Trophoblast cell (in vitro differentiated cells and primary cell): Measurements from ENCODE around the gene SRPK2.
A peak's percentile ranks its signal among the peaks of the same experiment; 100 is the strongest.

ENCODE experiments used
- DNase-seq, 2 donors: peaks; one replicate each; pipeline ENCODE4 v3.0.0-alpha.2; 2016
- H2AFZ ChIP-seq: 2 replicates; pipeline ENCODE4 v1.6.1; 2013; ENCODE audit warnings: low read length, moderate library complexity, mild to moderate bottlenecking; ENCODE audit not compliant: insufficient read depth, poor library complexity
- H2AK5ac ChIP-seq: 2 replicates; pipeline ENCODE4 v1.6.1; 2013; ENCODE audit warnings: mild to moderate bottlenecking, low read length
- H2BK120ac ChIP-seq: 2 replicates; pipeline ENCODE4 v1.6.1; 2013; ENCODE audit warnings: low read length, mild to moderate bottlenecking, moderate library complexity; ENCODE audit not compliant: insufficient read depth, poor library complexity
- H2BK12ac ChIP-seq: 2 replicates; pipeline ENCODE4 v1.6.1; 2013; ENCODE audit warnings: mild to moderate bottlenecking, low read length, moderate library complexity
- H2BK5ac ChIP-seq: 2 replicates; pipeline ENCODE4 v1.6.1; 2013; ENCODE audit warnings: low read length, low read depth, moderate library complexity, mild to moderate bottlenecking; ENCODE audit not compliant: poor library complexity
- H3K14ac ChIP-seq: 2 replicates; pipeline ENCODE4 v1.6.1; 2013; ENCODE audit warnings: mild to moderate bottlenecking, low read length
- H3K18ac ChIP-seq: 2 replicates; pipeline ENCODE4 v1.6.1; 2013; ENCODE audit warnings: mild to moderate bottlenecking, low read length
- H3K23ac ChIP-seq: 2 replicates; pipeline ENCODE4 v1.6.1; 2013; ENCODE audit warnings: low read length
- H3K27ac ChIP-seq: 2 replicates; pipeline ENCODE4 v1.5.1; 2013; ENCODE audit warnings: low read depth, mild to moderate bottlenecking, inconsistent platforms, low read length, moderate library complexity
- H3K27me3 ChIP-seq: 2 replicates; pipeline ENCODE4 v1.6.1; 2013; ENCODE audit warnings: inconsistent platforms, mild to moderate bottlenecking, low read length, moderate library complexity; ENCODE audit not compliant: insufficient read depth
- H3K36me3 ChIP-seq, 2 experiments: 1 replicate in 1 of 2; 2 replicates in 1 of 2; pipeline ENCODE4 v1.6.1; 2013; ENCODE audit warnings: low read length in 2 of 2, mild to moderate bottlenecking in 2 of 2, moderate library complexity in 1 of 2; ENCODE audit not compliant: insufficient read depth in 2 of 2, control insufficient read depth in 1 of 2
- H3K4ac ChIP-seq: 2 replicates; pipeline ENCODE4 v1.6.1; 2013; ENCODE audit warnings: low read depth, mild to moderate bottlenecking, low read length, moderate library complexity
- H3K4me1 ChIP-seq, 2 experiments: 1 replicate in 1 of 2; 2 replicates in 1 of 2; pipeline ENCODE4 v1.6.1; 2013; ENCODE audit warnings: low read length in 2 of 2, mild to moderate bottlenecking in 2 of 2, moderate library complexity in 1 of 2; ENCODE audit not compliant: insufficient read depth in 2 of 2, control insufficient read depth in 1 of 2
- H3K4me2 ChIP-seq: 2 replicates; pipeline ENCODE4 v1.6.1; 2013; ENCODE audit warnings: inconsistent platforms, mild to moderate bottlenecking, low read length, moderate library complexity
- H3K4me3 ChIP-seq: 2 replicates; pipeline ENCODE4 v1.5.1; 2013; ENCODE audit warnings: mild to moderate bottlenecking, low read depth, low read length, inconsistent platforms
- H3K79me1 ChIP-seq: one replicate; pipeline ENCODE4 v1.6.1; 2013; ENCODE audit warnings: low read length
- H3K79me2 ChIP-seq: 2 replicates; pipeline ENCODE4 v1.6.1; 2013; ENCODE audit warnings: low read length, mild to moderate bottlenecking; ENCODE audit not compliant: control insufficient read depth, insufficient read depth, poor library complexity
- H3K9ac ChIP-seq: 2 replicates; pipeline ENCODE4 v1.6.1; 2013; ENCODE audit warnings: mild to moderate bottlenecking, low read length
- H3K9me3 ChIP-seq: 2 replicates; pipeline ENCODE4 v1.6.1; 2013; ENCODE audit warnings: low read depth, mild to moderate bottlenecking, control low read depth, inconsistent platforms, low read length; ENCODE audit not compliant: insufficient read depth
- H4K12ac ChIP-seq: 2 replicates; pipeline ENCODE4 v1.6.1; 2013; ENCODE audit warnings: low read depth, mild to moderate bottlenecking, low read length, moderate library complexity
- H4K8ac ChIP-seq: 2 replicates; pipeline ENCODE4 v1.6.1; 2013; ENCODE audit warnings: low read depth, mild to moderate bottlenecking, low read length, moderate library complexity
- H4K91ac ChIP-seq: one replicate; pipeline ENCODE4 v1.6.1; 2013; ENCODE audit warnings: low read depth, mild to moderate bottlenecking, low read length, moderate library complexity
- WGBS: extraction: QIAGEN DNeasy Blood & Tissue Kit; methylation state at CpG from one replicate; pipeline ENCODE4 v1.1.7; 2013; ENCODE audit warnings: missing lambda C conversion rate; ENCODE audit not compliant: insufficient read length, insufficient coverage; ENCODE audit errors: extremely low coverage; 5-methylcytosine and 5-hydroxymethylcytosine counted together

Gene SRPK2

GRCh38 chr7:105131033-105131656 is 257.6 kb downstream of the SRPK2 start:
- H2BK12ac ChIP-seq, result no peak overlapping the region
- H3K4me1 ChIP-seq, result no peaks in the 10 kb centered on the region
- H3K9me3 ChIP-seq, result no peaks in the 10 kb centered on the region
- no peak overlapping the region for H3K23ac ChIP-seq
- no peak overlapping the region for H4K12ac ChIP-seq
- no peak overlapping the region for H3K14ac ChIP-seq
- WGBS, result no CpG with 5 or more reads among the region's 12 CpGs
- no peak overlapping the region for H4K91ac ChIP-seq
- no peak overlapping the region for H2BK120ac ChIP-seq
- H3K27ac ChIP-seq, result no peak overlapping the region
- no peaks in the 10 kb centered on the region for H3K79me1 ChIP-seq
- H3K4me2 ChIP-seq, result no peak overlapping the region
- no peak overlapping the region for H2BK5ac ChIP-seq
- H2AFZ ChIP-seq, result no peak overlapping the region
- no peak overlapping the region for H4K8ac ChIP-seq
- H2AK5ac ChIP-seq, result no peak overlapping the region
- no peaks in the 10 kb centered on the region for H3K27me3 ChIP-seq
- H3K9ac ChIP-seq, result no peak overlapping the region
- no peak overlapping the region for H3K4ac ChIP-seq
- peaks cover 6 to 11% of the 10 kb centered on the region in 2 experiments for H3K36me3 ChIP-seq
- H3K4me3 ChIP-seq, result no peak overlapping the region
- no peak overlapping the region for H3K18ac ChIP-seq
- DNase-seq, result no peak
- H3K79me2 ChIP-seq, result no peaks in the 10 kb centered on the region

- H2BK5ac ChIP-seq, result no peak overlapping the region
- no peak overlapping the region for H2AFZ ChIP-seq
- no peak for DNase-seq
- H3K4ac ChIP-seq, result no peak overlapping the region
- no peaks in the 10 kb centered on the region for H3K4me1 ChIP-seq
- H3K9me3 ChIP-seq, result no peaks in the 10 kb centered on the region
- no peak overlapping the region for H3K4me3 ChIP-seq
- H3K27ac ChIP-seq, result no peak overlapping the region
- H3K79me2 ChIP-seq, result no peaks in the 10 kb centered on the region
- H2AK5ac ChIP-seq, result no peak overlapping the region
- no peak overlapping the region for H4K12ac ChIP-seq
- H3K4me2 ChIP-seq, result no peak overlapping the region
- no peak overlapping the region for H3K14ac ChIP-seq
- no CpG with 5 or more reads among the region's 2 CpGs for WGBS
- peaks cover 9 to 13% of the 10 kb centered on the region in 2 experiments for H3K36me3 ChIP-seq
- no peak overlapping the region for H2BK12ac ChIP-seq
- no peaks in the 10 kb centered on the region for H3K79me1 ChIP-seq
- H3K23ac ChIP-seq, result no peak overlapping the region
- no peak overlapping the region for H3K18ac ChIP-seq
- H4K91ac ChIP-seq, result no peak overlapping the region
- no peak overlapping the region for H2BK120ac ChIP-seq
- no peak overlapping the region for H3K9ac ChIP-seq
- no peak overlapping the region for H4K8ac ChIP-seq
- H3K27me3 ChIP-seq, result no peaks in the 10 kb centered on the region
Measured at GRCh38 chr7:105130580-105130979, 258.1 kb downstream of the SRPK2 start.

GRCh38 chr7:105130048-105130447 is 258.7 kb downstream of the SRPK2 start:
- Histone ChIP-seq H2BK12ac (no peak overlapping the region), H3K9ac (no peak overlapping the region), H4K8ac (no peak overlapping the region), H3K36me3 (peaks cover 9 to 13% of the 10 kb centered on the region in 2 experiments), H3K23ac (no peak overlapping the region), H3K18ac (no peak overlapping the region), H3K4me2 (no peak overlapping the region), H3K4me1 (no peaks in the 10 kb centered on the region), H3K79me2 (no peaks in the 10 kb centered on the region), H3K4me3 (no peak overlapping the region), H3K9me3 (no peaks in the 10 kb centered on the region), H4K91ac (no peak overlapping the region), H2AK5ac (no peak overlapping the region), H4K12ac (no peak overlapping the region), H2BK120ac (no peak overlapping the region), H3K4ac (no peak overlapping the region), H3K14ac (no peak overlapping the region), H3K79me1 (no peaks in the 10 kb centered on the region), H3K27me3 (no peaks in the 10 kb centered on the region), H3K27ac (no peak overlapping the region), H2AFZ (no peak overlapping the region), H2BK5ac (no peak overlapping the region)
- DNase-seq, result no peak
- no CpG with 5 or more reads among the region's 5 CpGs for WGBS

GRCh38 chr7:105127179-105127578 is 261.5 kb downstream of the SRPK2 start:
- no peak overlapping the region for H3K18ac ChIP-seq
- no peak overlapping the region for H2BK12ac ChIP-seq
- H3K79me2 ChIP-seq, result no peaks in the 10 kb centered on the region
- peaks cover 5 to 8% of the 10 kb centered on the region in 2 experiments for H3K36me3 ChIP-seq
- no peak overlapping the region for H2BK5ac ChIP-seq
- no peak overlapping the region for H2AFZ ChIP-seq
- no peak overlapping the region for H2BK120ac ChIP-seq
- no peak overlapping the region for H4K12ac ChIP-seq
- no peaks in the 10 kb centered on the region for H3K27me3 ChIP-seq
- no peak overlapping the region for H3K4me3 ChIP-seq
- H3K79me1 ChIP-seq, result no peaks in the 10 kb centered on the region
- no peak overlapping the region for H3K4me2 ChIP-seq
- no CpG with 5 or more reads among the region's 8 CpGs for WGBS
- H3K27ac ChIP-seq, result no peak overlapping the region
- H3K23ac ChIP-seq, result no peak overlapping the region
- H3K14ac ChIP-seq, result no peak overlapping the region
- no peaks in the 10 kb centered on the region for H3K4me1 ChIP-seq
- DNase-seq, result peak; percentile 78 to 81
- H3K9ac ChIP-seq, result no peak overlapping the region
- peaks cover 2% of the 10 kb centered on the region for H3K9me3 ChIP-seq
- no peak overlapping the region for H2AK5ac ChIP-seq
- H3K4ac ChIP-seq, result no peak overlapping the region
- H4K91ac ChIP-seq, result no peak overlapping the region
- H4K8ac ChIP-seq, result no peak overlapping the region
